ENCODE data around the gene IL1R2.

Gene IL1R2

DNA sequence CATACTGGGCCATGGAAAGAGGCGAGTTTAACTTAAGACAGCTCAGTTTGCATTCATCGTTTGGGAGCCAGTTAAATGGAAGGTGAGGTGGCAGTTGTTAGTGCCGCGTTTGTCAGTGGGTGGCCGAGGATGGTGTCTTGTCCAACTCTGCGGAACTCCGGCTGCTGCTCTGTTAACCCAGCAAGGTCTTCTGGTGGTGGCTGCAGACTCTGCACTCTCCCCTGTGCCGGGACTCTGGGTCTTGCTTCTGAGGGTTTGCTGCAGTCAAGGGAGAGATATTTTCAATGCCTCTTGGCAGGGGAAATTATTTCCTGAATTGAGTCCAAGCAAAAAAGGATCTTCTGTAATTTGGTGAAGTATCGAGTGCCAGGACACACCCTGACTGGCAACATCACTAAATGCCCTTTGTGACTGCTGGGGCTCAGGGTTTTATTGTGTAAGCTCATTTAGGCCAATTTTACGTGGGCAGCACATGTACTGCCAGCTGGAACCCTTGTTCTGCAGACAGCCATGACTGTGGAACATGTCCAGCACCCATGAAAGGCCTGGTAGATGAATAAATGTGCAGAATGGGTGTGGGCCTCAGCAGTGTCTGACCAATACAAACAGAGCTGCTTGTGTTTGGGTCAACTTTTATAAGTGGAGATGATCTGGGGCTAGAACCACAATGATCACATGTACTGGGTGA, 58.1 kb downstream of the IL1R2 start:
- H3K4me3 ChIP-seq (replicated peaks; ENCODE audit: low read depth, low read length) = no peak overlapping the region
- no peak for DNase-seq (ENCODE audit: extremely low read depth, low read depth)
- TF ChIP-seq, protein P1, sequence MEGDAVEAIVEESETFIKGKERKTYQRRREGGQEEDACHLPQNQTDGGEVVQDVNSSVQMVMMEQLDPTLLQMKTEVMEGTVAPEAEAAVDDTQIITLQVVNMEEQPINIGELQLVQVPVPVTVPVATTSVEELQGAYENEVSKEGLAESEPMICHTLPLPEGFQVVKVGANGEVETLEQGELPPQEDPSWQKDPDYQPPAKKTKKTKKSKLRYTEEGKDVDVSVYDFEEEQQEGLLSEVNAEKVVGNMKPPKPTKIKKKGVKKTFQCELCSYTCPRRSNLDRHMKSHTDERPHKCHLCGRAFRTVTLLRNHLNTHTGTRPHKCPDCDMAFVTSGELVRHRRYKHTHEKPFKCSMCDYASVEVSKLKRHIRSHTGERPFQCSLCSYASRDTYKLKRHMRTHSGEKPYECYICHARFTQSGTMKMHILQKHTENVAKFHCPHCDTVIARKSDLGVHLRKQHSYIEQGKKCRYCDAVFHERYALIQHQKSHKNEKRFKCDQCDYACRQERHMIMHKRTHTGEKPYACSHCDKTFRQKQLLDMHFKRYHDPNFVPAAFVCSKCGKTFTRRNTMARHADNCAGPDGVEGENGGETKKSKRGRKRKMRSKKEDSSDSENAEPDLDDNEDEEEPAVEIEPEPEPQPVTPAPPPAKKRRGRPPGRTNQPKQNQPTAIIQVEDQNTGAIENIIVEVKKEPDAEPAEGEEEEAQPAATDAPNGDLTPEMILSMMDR (IDR thresholded peaks at IDR 0.05; ENCODE audit: low read depth, low read length, missing control alignments) = no peak

DNA sequence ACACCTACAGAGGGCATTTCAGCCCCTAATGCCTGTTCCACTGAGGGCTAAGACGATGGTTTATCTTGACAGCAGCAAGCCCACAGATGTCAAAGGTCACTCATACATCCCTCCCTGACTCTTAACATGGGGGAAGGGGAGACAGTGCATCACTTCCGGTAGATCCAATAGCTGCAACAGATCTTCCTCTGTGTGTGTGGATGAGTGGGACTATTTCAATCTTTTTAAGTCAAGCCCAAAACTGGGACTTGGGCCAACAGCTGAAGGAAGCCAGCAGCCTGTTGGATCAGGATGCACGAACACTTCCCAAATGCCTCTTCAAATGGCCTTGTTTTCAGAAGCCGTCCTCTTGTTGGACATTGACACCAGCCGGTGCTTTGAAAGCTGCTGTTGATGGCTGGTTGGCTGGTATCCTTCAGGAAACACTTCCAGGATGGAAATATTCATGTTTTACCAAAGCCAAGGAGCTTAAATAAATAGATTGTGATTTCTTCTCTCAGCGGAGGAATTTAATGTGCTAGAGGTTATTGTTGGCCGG, 59.2 kb downstream of the IL1R2 start:
- peak; percentile 84 for DNase-seq (ENCODE audit: extremely low read depth, low read depth)
- no peak overlapping the region for H3K4me3 ChIP-seq (replicated peaks; ENCODE audit: low read depth, low read length)
- TF ChIP-seq, protein P1 (IDR thresholded peaks at IDR 0.05; ENCODE audit: low read depth, low read length, missing control alignments) = no peak

DNA sequence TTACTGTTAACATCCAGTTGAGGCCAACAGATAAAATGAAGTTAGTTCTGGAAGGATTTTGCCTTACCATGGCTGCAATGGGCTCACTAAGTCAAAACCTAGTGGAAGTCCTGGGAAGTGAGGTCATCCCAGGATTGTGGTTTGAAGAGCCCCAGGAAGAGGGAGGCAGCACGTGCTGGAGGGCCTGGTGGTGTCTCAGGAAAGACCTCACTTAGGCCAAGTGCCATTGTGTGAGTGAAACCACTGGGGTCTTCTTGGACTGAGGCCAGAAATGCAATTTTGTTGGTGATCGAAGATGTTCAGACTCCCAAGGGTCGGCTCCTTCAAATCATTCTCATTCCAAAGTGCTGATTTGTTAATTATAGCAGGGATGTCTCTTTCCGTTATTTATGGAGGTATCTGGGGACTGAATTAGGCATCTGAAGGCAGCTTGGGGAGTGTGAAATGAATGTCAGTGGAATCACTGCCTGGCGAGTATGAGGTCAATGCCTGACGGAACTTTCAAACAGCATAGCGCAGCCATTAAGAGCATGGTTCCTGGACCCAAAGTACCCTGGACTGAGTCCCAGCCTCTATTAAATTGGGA, 60.0 kb downstream of the IL1R2 start:
- no peak for DNase-seq (ENCODE audit: extremely low read depth, low read depth)
- no peak overlapping the region for H3K4me3 ChIP-seq (replicated peaks; ENCODE audit: low read depth, low read length)
- TF ChIP-seq, protein P1 (IDR thresholded peaks at IDR 0.05; ENCODE audit: low read depth, low read length, missing control alignments) = no peak

DNA sequence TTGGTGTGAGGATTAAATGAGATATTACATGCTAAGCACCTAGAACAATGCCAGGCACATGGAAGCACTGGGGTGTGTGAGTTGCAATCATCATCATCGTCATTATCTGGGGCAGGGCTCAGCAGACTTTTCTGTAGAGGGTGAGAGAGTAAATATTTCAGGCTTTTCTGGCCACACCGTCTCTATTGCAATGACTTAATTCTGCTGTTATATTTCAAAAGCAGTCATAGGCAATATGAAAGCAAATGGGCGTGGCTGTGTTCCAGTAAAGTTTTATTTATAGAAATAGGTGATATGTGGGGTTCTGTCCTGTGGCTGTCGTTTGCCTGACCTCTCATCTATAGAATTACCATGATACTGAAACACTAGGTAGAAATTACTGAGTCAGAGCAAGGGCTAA, 60.6 kb downstream of the IL1R2 start:
- H3K4me3 ChIP-seq (replicated peaks; ENCODE audit: low read depth, low read length) = no peak overlapping the region
- no peak for DNase-seq (ENCODE audit: extremely low read depth, low read depth)
- TF ChIP-seq, protein P1 (IDR thresholded peaks at IDR 0.05; ENCODE audit: low read depth, low read length, missing control alignments) = no peak

DNA sequence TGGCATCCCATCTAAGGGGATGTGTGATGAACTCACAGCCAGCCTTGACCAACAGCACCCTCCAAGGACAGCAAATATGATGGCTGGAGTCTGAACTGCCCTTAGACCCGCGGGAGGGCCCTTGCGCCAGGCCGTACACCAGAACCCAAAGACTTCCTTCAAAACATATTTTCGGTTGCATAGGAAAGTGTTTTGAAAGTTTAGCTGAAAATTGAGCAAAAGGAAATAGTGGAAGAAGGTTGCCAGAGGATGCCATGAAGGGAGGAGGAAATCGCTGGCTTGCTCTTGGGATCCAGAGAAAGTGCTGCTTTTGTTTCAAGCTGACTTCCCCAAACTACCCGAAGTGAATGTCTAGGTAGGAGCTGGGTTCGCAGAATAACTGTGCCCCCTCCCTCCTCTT, 61.3 kb downstream of the IL1R2 start:
- H3K4me3 ChIP-seq (replicated peaks; ENCODE audit: low read depth, low read length) = no peak overlapping the region
- TF ChIP-seq, protein P1 (IDR thresholded peaks at IDR 0.05; ENCODE audit: low read depth, low read length, missing control alignments) = no peak
- no peak for DNase-seq (ENCODE audit: extremely low read depth, low read depth)

DNA sequence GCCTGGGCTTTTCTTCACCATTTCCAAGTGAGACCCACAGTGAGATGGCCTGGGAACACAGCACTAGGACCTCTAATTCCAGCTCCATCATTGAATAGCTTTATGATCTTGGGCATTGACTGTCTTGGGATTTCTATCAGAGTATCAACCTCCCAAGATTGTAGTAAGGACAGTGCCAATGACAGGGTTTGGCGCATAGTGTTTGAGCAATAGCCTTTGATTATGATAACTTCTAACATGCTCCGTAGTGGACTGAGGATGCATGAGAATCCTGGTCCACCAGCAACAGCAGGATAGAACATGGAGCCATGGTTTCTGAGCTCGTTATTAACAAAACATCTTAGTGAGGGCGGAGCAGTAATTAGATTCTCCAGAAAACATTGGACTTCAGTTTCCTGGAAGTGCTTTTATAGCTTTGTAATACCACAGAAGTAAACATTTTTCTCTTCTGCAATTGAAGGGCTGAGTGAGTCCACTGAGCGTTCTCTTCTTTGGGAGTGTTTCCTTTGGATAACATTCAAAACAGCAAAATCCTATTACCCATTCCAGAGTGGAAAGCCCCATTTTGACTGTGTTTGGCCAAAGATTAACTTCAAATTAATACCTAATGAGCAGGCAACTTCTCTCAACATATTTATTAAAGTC, 63.7 kb downstream of the IL1R2 start:
- no peak overlapping the region for H3K4me3 ChIP-seq (replicated peaks; ENCODE audit: low read depth, low read length)
- TF ChIP-seq, protein P1 (IDR thresholded peaks at IDR 0.05; ENCODE audit: low read depth, low read length, missing control alignments) = no peak
- no peak for DNase-seq (ENCODE audit: extremely low read depth, low read depth)
